Measurements from ENCODE around the gene CREB3.
A peak's percentile ranks its signal among the peaks of the same experiment; 100 is the strongest.

CREB3 gene

GRCh38 chr9:35746583-35746982 lies 14.1 kb downstream of the CREB3 start:
- no peak for DNase-seq (ENCODE audit: low read depth)
- H3K4me3 ChIP-seq (ENCODE audit: low read depth, low read length): peak overlapping the region; percentile 79
- TF ChIP-seq CTCF (IDR thresholded peaks at IDR 0.05; ENCODE audit: control insufficient read depth, extremely low read depth, insufficient read depth): no peak

GRCh38 chr9:35748242-35748857 lies 15.9 kb downstream of the CREB3 start:
- DNase-seq (ENCODE audit: low read depth): no peak
- H3K4me3 ChIP-seq (ENCODE audit: low read depth, low read length): peak overlapping the region; percentile 79
- no peak for TF ChIP-seq CTCF (IDR thresholded peaks at IDR 0.05; ENCODE audit: control insufficient read depth, extremely low read depth, insufficient read depth)

- TF ChIP-seq CTCF (IDR thresholded peaks at IDR 0.05; ENCODE audit: control insufficient read depth, extremely low read depth, insufficient read depth): no peak
- DNase-seq (ENCODE audit: low read depth): no peak
- peak within 1 kb of the TSS; percentile 79 for H3K4me3 ChIP-seq (ENCODE audit: low read depth, low read length)
Observed at GRCh38 chr9:35748858-35749514, 16.5 kb downstream of the CREB3 start, which contains the start of the genes GBA2 and RGP1. TSS of gene GBA2 (minus strand) at chr9:35749228. CDS start at chr9:35748704, 524 bp downstream. TSS of gene RGP1 (plus strand) at chr9:35749287. CDS start at chr9:35749756, 469 bp downstream.

GRCh38 chr9:35749515-35750255 lies 17.2 kb downstream of the CREB3 start:
- TF ChIP-seq CTCF (IDR thresholded peaks at IDR 0.05; ENCODE audit: control insufficient read depth, extremely low read depth, insufficient read depth): peak; percentile 11; the same call in 1 of the 2 replicates
- DNase-seq (ENCODE audit: low read depth): no peak
- H3K4me3 ChIP-seq (ENCODE audit: low read depth, low read length): peak overlapping the region; percentile 79

GRCh38 chr9:35750256-35750531 lies 17.7 kb downstream of the CREB3 start:
- peak overlapping the region; percentile 79 for H3K4me3 ChIP-seq (ENCODE audit: low read depth, low read length)
- no peak for DNase-seq (ENCODE audit: low read depth)
- no peak for TF ChIP-seq CTCF (IDR thresholded peaks at IDR 0.05; ENCODE audit: control insufficient read depth, extremely low read depth, insufficient read depth)

- H3K4me3 ChIP-seq (ENCODE audit: low read depth, low read length): no peak overlapping the region
- no peak for DNase-seq (ENCODE audit: low read depth)
- no peak for TF ChIP-seq CTCF (IDR thresholded peaks at IDR 0.05; ENCODE audit: control insufficient read depth, extremely low read depth, insufficient read depth)
Observed at GRCh38 chr9:35753466-35753865, 21.0 kb downstream of the CREB3 start.

Measured in LNCaP clone FGC (cell line).